ENCODE results near the gene VAC14.

VAC14 gene

DNA sequence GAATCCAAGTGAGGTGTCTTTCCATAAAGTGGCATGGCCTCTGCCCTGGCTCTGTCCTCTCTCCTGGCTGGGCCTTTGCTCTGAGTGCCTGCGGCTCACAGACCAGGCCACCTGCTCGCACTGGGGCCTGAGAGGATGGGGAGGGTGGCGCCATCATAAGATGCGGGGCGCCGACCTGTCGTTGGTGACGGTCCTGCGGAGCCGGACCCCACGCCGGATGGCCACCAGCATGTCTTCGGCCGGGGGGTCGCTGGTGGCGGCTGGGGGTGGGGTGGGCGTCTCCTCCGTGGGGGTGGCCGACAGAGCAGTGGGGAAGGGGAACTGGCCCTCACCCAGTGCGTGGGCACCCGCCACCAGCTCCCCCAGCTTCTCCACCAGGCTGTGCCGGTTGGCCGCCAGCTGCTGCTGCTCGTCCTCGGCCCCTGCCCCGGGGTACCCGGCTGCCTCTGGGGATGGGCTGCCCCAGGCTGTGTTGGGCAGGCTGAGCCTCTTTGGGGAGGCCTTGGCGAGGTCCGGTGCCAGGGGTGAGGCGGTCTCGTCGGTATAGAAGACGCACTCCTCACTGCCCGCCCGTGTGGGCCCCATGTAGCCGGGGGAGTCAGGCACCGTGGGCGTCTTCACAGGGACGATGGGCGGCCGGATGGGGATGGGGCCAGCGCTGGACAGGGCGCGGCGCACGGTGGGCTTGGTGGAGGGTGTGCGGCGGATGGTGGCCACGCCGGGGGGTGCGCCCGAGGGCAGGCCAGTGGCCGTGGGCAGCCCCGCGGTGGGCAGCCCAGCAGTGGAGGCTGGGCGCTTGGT, 137.2 kb downstream of the VAC14 start:
- DNase-seq (ENCODE audit: low read depth in 2 of 2) = no peak

DNA sequence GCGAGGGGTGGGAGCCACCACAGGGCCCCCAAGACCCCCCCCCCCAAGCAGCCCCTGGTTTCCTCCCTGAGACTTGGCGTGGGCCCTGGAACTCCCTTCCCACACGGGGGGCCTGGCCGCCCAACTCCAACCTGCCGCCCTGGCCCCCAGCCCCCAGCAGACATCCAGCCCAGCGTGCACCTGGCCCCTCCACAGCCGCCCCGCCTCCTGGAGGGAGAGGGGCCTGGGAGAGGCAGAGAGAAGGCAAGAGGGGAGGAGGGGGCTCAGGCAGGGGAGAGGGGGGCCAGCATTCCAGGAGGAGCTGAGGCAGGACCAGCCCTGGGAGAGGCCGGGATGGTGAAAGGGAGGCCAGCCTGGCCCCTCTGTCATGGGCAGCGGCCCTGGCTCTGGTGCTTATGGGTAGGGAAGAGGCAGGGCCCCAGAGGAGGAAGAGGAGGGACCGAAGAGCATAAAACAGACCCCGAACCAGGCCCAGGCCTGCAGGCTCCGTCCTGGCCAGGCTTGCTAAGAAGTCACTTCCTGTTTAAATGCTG, 137.9 kb downstream of the VAC14 start:
- no peak for DNase-seq (ENCODE audit: low read depth in 2 of 2)

- no peak for DNase-seq (ENCODE audit: low read depth in 2 of 2)
These were observed 138.9 kb downstream of the VAC14 start for GRCh38 chr16:70661918-70662641.

- no peak for DNase-seq (ENCODE audit: low read depth in 2 of 2)
These were observed 139.4 kb downstream of the VAC14 start for GRCh38 chr16:70661534-70661917.

- DNase-seq (ENCODE audit: low read depth in 2 of 2) = no peak
These were observed 140.1 kb downstream of the VAC14 start for GRCh38 chr16:70660672-70661350.

DNA sequence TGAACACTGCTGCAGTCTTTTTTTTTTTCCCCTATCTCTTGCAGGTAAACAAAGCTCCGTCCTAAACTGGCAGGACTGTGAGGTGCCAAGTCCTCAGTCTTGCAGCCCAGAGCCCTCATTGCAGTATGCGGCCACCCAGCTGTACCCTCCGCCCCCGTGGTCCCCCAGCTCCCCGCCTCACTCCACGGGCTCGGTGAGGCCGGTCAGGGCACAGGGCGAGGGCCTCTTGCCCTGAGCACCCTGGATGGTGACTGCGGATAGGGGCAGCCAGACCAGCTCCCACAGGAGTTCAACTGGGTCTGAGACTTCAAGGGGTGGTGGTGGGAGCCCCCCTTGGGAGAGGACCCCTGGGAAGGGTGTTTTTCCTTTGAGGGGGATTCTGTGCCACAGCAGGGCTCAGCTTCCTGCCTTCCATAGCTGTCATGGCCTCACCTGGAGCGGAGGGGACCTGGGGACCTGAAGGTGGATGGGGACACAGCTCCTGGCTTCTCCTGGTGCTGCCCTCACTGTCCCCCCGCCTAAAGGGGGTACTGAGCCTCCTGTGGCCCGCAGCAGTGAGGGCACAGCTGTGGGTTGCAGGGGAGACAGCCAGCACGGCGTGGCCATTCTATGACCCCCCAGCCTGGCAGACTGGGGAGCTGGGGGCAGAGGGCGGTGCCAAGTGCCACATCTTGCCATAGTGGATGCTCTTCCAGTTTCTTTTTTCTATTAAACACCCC, 140.8 kb downstream of the VAC14 start:
- no peak for DNase-seq (ENCODE audit: low read depth in 2 of 2)

GRCh38 chr16:70659546-70659945, 141.4 kb downstream of the VAC14 start:
- DNase-seq (ENCODE audit: low read depth in 2 of 2) = no peak

DNA sequence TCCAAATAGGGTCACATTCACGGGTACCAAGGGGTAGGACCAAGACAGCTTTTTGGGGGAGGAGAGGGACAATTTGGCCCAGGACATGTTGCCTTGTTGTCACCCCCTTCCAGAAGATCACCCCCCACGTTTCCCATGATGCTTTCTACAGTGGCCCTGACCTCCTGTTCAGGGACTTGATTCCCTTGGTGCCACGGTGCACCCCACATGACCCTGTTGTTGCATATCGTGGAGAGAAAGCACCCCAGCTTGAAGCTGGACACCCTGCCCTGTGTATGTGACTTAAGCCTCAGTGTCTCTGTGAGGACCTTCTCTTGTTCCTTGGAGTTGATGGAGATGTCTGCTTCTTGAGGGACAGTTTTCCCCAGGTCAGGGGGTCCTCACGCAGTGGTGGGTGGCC, 142.0 kb downstream of the VAC14 start:
- DNase-seq (ENCODE audit: low read depth in 2 of 2) = no peak

- no peak for DNase-seq (ENCODE audit: low read depth in 2 of 2)
These were observed 143.0 kb downstream of the VAC14 start for GRCh38 chr16:70657956-70658355.

DNA sequence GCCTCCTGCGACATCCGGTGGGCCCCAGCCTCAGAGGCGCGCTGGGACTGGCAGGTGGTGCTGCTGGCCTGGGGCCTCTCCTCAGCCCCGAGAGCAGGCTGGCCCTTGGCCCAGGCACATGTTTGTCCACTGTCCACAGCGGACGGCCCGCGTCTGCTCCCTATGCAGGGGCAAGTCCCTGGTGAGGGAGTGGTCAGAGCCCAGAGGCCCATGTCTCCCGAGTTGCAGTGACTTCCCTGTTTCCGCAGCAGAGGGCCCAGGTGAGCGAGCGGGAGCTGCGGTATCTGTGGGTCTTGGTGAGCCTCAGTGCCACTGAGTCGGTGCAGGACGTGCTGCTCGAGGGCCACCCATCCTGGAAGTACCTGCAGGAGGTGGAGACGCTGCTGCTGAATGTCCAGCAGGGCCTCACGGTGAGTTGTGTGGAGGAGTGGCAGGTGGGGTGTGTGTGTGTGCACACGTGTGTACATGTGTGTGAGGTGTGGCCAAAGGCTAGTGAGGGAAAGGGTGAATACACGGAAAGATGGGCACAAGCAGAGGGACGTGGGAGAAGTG, 144.2 kb downstream of the VAC14 start:
- no peak for DNase-seq (ENCODE audit: low read depth in 2 of 2)

DNA sequence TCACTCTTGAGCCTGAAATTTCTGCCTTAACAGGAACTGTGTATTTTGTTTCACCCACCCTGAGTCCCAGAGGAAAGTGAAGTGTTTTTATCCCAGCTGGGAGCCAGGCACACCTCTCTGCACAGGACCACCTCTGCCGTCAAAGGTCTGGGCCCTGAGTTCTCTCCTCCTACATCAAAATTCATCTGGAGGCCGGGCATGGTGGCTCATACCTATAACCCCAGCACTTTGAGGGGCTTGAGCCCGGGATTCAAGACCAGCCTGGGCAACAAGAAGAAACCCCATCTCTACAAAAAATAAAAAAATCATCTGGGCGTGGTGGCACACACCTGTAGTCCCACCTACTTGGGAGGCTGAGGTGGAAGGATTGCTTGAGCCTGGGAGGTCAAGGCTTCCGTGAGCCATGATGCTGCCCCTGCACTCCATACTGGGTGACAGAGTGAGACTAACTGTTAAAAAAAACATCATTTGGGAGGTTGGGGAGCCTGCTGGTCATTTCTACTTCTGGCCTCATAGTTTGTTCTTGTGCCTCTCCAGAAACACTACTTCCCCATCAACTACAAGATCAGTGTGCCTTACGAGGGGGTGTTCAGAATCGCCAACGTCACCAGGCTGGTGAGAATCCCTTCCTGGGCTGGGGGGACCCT, 144.8 kb downstream of the VAC14 start:
- DNase-seq (ENCODE audit: low read depth in 2 of 2) = no peak

- peak; percentile 49 to 73 for DNase-seq (ENCODE audit: low read depth in 2 of 2)
These were observed 146.9 kb downstream of the VAC14 start for GRCh38 chr16:70653809-70654771.

DNA sequence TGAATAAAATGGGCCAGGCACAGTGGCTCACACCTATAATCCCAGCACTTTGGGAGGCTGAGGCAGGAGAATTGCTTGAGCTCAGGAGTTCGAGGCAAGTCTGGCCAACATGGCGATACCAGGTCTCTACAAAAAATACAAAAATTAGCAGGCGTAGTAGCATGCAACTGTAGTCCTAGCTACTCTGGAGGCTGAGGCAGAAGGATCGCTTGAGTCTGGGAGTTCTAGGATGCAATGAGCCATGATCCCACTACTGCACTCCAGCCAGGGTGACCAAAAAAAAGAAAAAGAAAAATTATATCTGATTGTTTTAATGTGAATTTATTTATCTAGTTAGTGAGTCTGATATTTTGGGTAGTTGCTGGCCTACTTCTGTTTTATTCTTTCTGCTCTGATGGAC, 147.6 kb downstream of the VAC14 start:
- DNase-seq (ENCODE audit: low read depth in 2 of 2) = no peak

- no peak for DNase-seq (ENCODE audit: low read depth in 2 of 2)
These were observed 148.6 kb downstream of the VAC14 start for GRCh38 chr16:70652322-70652721.

- no peak for DNase-seq (ENCODE audit: low read depth in 2 of 2)
These were observed 149.4 kb downstream of the VAC14 start for GRCh38 chr16:70651524-70651923.

- DNase-seq (ENCODE audit: low read depth in 2 of 2) = no peak
These were observed 150.7 kb downstream of the VAC14 start for GRCh38 chr16:70650216-70650615.

DNA sequence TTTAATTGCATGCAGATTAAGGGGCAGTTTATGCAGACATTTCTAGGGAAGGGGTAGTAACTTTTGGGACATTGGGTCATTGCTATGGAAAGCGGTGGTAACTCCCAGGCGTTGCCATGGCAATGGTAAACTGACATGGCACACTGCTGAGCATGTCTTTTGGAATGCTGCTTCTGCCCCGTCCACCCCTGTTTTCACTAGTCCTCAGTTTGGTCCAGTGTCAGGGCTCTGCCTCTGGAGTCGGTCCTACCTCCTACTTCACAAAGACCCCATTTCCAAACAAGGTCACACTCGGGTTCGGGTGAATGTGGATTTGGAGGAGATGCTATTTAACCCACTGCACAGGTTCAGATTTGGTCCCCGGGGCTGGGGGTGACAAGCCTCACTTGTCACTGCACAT, 151.7 kb downstream of the VAC14 start:
- no peak for DNase-seq (ENCODE audit: low read depth in 2 of 2)

- DNase-seq (ENCODE audit: low read depth in 2 of 2) = no peak
These were observed 152.4 kb downstream of the VAC14 start for GRCh38 chr16:70648606-70649005.

DNA sequence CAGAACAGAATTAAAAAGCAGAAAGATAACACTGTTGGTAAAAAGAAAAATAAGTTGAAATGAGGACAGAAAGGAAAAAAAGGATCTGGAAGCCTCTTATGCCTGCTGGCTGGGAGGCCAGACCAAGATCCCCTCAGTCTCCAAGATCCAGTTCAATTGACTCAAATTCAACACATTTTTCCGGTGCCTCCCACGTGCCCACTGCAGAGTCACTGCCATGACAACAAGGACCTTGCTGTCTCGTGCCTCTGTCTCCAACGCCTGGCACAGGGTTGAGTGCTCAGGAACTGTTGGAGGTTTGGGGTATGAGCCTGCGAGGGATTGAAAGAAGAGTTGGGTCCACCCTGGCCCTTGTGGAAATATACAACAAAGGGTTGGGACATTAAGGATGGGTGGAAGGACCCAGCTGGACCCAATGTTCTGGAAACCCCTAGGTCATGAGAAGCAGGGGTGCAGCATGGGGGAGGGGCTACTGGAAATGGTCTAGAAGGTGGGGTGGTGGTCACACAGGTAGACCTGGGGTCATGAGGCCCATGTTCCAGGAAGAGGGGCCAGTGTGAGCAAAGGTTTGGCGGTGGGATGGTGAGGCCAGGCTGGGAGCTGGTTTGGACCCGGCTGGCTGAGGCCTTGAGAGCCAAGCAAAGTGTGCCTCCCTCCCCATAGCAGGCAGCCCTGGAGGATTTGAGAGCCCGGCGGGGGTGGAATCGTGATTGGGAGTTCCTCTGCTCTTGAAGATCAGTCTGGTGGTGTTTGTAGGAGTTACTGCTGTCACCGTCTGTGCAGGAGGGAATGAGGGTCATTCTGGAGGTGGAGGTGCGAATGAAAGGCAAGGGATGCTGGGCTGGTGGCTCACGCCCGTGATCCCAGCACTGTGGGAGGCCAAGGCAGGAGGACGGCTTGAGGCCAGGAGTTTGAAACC, 153.3 kb downstream of the VAC14 start:
- no peak for DNase-seq (ENCODE audit: low read depth in 2 of 2)

Data from stimulated activated CD4-positive, alpha-beta T cell treated with anti-CD3 and anti-CD28 coated beads, Interleukin-15, amount 100 ng/mL, for 48 hours (primary cell).